ENCODE results near the gene RYK.

The RYK gene

DNA sequence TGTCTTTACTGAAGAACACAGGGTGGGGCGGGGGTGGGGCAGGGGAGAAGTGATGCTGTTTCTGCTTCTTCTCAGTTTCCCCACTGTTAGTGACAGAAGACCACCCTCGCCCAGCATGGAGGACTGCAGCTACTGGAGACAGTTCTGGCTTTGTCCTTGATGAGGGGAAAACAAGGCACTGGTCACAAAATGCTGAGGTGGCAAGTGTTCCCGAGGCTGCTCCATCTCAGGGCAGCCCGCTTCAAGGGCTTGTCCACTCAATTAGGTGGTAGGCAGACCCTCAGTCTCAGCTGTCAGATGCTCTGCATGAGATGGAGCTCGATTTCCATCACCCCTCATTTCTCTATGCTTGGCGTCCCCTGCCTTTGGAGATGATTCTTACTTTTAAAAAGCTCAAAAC lies 33.8 kb upstream of the RYK start:
- Histone ChIP-seq H3K9ac (no peak overlapping the region), H3K4me3 (ENCODE audit: low read depth, low read length) (no peak overlapping the region), H3K4me1 (peaks cover 6% of the 10 kb centered on the region), H3K36me3 (ENCODE audit: control insufficient read depth, insufficient read depth, low read length) (no peaks in the 10 kb centered on the region), H3K79me2 (no peaks in the 10 kb centered on the region), H3K9me3 (ENCODE audit: control insufficient read depth, low read length) (no peaks in the 10 kb centered on the region), H3K4me2 (ENCODE audit: low read length) (no peak overlapping the region), H3K27me3 (ENCODE audit: control insufficient read depth, insufficient read depth, low read length) (no peaks in the 10 kb centered on the region), H3K27ac (no peak overlapping the region), H2AFZ (peak overlapping the region; percentile 11)
- TF ChIP-seq, protein P1, sequence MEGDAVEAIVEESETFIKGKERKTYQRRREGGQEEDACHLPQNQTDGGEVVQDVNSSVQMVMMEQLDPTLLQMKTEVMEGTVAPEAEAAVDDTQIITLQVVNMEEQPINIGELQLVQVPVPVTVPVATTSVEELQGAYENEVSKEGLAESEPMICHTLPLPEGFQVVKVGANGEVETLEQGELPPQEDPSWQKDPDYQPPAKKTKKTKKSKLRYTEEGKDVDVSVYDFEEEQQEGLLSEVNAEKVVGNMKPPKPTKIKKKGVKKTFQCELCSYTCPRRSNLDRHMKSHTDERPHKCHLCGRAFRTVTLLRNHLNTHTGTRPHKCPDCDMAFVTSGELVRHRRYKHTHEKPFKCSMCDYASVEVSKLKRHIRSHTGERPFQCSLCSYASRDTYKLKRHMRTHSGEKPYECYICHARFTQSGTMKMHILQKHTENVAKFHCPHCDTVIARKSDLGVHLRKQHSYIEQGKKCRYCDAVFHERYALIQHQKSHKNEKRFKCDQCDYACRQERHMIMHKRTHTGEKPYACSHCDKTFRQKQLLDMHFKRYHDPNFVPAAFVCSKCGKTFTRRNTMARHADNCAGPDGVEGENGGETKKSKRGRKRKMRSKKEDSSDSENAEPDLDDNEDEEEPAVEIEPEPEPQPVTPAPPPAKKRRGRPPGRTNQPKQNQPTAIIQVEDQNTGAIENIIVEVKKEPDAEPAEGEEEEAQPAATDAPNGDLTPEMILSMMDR (IDR thresholded peaks at IDR 0.05): no peak

DNA sequence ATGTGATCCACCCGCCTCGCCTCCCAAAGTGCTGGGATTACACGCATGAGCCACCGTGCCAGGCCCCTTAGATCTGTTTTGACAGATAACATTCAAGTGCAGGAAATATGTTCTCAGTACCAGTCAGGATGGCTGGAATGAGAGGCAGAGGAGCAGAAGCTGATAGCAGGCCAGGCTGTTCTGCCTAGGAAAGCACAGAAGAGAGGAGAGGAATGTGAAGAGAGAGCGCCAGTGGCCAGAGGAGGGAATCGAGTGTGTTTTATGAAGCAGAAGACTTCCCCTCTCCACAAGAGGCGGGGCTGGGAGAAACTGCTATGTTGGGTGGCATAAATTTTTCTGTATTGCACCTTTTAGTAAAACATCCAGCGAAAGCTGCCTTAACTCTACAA lies 32.0 kb upstream of the RYK start:
- no peaks in the 10 kb centered on the region for H3K9me3 ChIP-seq (ENCODE audit: control insufficient read depth, low read length)
- peaks cover 6% of the 10 kb centered on the region for H3K4me1 ChIP-seq
- H3K36me3 ChIP-seq (ENCODE audit: control insufficient read depth, insufficient read depth, low read length): no peaks in the 10 kb centered on the region
- no peak overlapping the region for H3K9ac ChIP-seq
- peak overlapping the region; percentile 49 for H2AFZ ChIP-seq
- no peak overlapping the region for H3K4me2 ChIP-seq (ENCODE audit: low read length)
- H3K79me2 ChIP-seq: no peaks in the 10 kb centered on the region
- TF ChIP-seq, protein P1 (IDR thresholded peaks at IDR 0.05): no peak
- no peak overlapping the region for H3K4me3 ChIP-seq (ENCODE audit: low read depth, low read length)
- H3K27ac ChIP-seq: peak overlapping the region; percentile 40
- H3K27me3 ChIP-seq (ENCODE audit: control insufficient read depth, insufficient read depth, low read length): no peaks in the 10 kb centered on the region

DNA sequence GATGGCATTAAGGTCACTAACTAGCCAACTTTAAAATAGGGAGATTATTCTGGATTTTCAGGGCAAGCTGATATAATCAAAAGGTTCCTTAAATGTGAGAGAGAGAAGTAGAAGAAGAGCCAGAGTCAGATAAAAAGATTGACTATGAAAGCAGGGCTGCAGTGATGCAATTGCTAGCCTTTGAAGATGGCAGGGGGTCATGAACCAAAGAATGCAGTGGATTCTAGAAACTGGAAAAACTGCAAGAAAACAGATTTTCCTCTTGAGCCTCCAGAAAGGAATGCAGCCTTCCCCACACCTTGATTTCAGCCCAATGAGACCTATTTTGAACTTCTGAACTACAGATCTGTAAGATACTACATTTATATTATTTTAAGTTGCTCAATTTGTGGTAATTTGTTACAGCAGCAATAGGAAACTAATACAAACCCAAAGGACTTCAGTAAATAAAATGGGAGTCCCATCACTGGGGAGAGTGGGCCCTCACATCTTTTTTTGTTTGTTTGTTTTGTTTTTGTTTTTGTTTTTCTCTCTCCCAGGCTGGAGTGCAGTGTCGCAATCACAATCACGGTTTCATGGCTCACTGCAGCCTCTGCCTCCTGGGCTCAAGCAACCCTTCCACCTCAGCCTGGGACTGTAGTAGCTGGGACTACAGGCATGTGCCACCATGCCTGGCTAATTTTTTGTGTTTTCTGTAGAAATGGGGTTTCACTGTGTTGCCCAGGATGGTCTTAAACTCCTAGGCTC lies 31.4 kb upstream of the RYK start:
- H3K79me2 ChIP-seq: no peaks in the 10 kb centered on the region
- H3K27ac ChIP-seq: peak overlapping the region; percentile 40
- no peaks in the 10 kb centered on the region for H3K9me3 ChIP-seq (ENCODE audit: control insufficient read depth, low read length)
- no peak overlapping the region for H3K4me2 ChIP-seq (ENCODE audit: low read length)
- H3K36me3 ChIP-seq (ENCODE audit: control insufficient read depth, insufficient read depth, low read length): no peaks in the 10 kb centered on the region
- no peaks in the 10 kb centered on the region for H3K27me3 ChIP-seq (ENCODE audit: control insufficient read depth, insufficient read depth, low read length)
- TF ChIP-seq, protein P1 (IDR thresholded peaks at IDR 0.05): no peak
- H3K9ac ChIP-seq: no peak overlapping the region
- no peak overlapping the region for H3K4me3 ChIP-seq (ENCODE audit: low read depth, low read length)
- peaks cover 6% of the 10 kb centered on the region for H3K4me1 ChIP-seq
- peak overlapping the region; percentile 49 for H2AFZ ChIP-seq

DNA sequence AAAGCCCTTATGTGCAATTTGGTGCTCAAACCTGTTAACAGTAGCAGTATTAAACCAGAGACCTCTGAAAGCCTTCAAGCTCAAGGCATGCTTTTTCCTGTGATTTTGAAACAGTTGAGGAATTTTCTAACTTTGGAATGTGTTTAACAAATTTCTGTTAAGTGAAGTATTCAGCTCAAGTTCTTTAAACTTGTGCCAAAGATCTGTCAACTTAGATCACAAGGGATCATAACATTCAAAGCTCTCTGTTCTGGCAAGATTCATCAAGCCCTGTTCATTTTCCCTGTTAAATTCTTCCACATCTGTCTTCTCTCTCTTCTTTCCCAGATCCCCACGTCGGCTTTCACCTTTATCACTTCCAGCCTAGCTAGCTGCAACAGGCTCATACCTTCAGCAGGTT lies 28.8 kb upstream of the RYK start:
- Histone ChIP-seq H3K27me3 (ENCODE audit: control insufficient read depth, insufficient read depth, low read length) (no peaks in the 10 kb centered on the region), H2AFZ (no peak overlapping the region), H3K4me1 (peaks cover 6% of the 10 kb centered on the region), H3K9ac (no peak overlapping the region), H3K4me3 (ENCODE audit: low read depth, low read length) (no peak overlapping the region), H3K27ac (no peak overlapping the region), H3K9me3 (ENCODE audit: control insufficient read depth, low read length) (no peaks in the 10 kb centered on the region), H3K36me3 (ENCODE audit: control insufficient read depth, insufficient read depth, low read length) (no peaks in the 10 kb centered on the region), H3K4me2 (ENCODE audit: low read length) (no peak overlapping the region), H3K79me2 (no peaks in the 10 kb centered on the region)
- TF ChIP-seq, protein P1 (IDR thresholded peaks at IDR 0.05): no peak

DNA sequence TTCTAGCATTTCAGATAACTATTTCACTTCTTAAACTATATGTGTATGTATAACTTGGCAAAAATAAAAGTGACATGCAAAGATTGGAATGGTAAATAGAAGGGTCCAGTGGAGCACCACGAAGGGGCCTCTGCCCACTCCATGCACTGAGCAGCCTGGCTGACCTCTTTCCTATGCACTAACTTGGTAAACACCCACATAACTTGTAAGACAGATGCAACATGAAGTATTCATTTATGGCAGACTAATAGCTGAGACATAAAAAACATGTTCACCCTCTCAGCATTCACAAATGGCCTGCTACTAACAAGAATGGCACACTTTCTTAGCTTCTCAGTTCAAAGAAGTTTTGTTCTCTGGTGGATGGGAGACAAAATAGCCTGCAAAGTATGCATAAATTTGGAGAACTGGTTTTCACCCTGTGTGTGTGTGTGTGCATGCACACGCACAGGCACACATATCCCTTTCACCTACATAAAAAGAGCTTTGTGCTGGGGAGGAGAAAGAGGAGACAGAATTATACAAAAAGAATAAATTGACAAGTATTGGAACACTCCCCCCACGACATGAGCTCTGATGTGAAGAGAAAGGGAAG lies 26.5 kb upstream of the RYK start:
- Histone ChIP-seq H3K27ac (no peak overlapping the region), H3K4me1 (no peaks in the 10 kb centered on the region), H3K9ac (no peak overlapping the region), H3K4me3 (ENCODE audit: low read depth, low read length) (no peak overlapping the region), H3K79me2 (no peaks in the 10 kb centered on the region), H3K27me3 (ENCODE audit: control insufficient read depth, insufficient read depth, low read length) (no peaks in the 10 kb centered on the region), H2AFZ (no peak overlapping the region), H3K36me3 (ENCODE audit: control insufficient read depth, insufficient read depth, low read length) (no peaks in the 10 kb centered on the region), H3K9me3 (ENCODE audit: control insufficient read depth, low read length) (no peaks in the 10 kb centered on the region), H3K4me2 (ENCODE audit: low read length) (no peak overlapping the region)
- TF ChIP-seq, protein P1 (IDR thresholded peaks at IDR 0.05): no peak

Data from parathyroid adenoma (tissue), 2 donors.